Measurements from ENCODE around the gene LAMP1. TPM values are rescaled to one million over a fixed set of nuclear protein-coding genes. Genes with fewer than 3 reads are reported as not detected.

LAMP1 gene
- total and polyA plus RNA-seq, 2 experiments from 2014 or later = 34.5 to 107 TPM

DNA sequence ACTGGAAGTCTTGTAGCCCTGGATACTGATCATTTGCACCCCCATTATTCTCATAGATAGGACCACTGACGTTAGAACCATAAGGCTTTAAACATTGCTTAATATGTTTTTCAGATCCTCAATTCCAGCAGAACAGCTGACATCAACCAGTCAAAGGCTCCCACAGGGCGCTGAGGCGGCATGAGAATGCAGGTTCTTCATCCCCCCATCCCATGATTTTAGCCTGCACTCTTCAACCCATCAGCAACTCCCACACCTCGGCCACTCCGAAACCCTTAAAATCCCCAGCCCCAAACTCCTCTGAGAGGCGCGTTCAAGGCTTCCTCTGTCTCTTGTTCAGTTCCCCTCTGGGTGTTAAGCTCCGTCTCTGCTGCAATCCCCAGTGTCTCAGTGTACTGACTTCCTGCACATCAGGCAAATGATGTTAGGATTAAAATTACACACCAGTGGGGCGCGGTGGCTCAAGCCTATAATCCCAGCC lies 24.3 kb upstream of the LAMP1 start (continued):
- TF ChIP-seq, protein P1, sequence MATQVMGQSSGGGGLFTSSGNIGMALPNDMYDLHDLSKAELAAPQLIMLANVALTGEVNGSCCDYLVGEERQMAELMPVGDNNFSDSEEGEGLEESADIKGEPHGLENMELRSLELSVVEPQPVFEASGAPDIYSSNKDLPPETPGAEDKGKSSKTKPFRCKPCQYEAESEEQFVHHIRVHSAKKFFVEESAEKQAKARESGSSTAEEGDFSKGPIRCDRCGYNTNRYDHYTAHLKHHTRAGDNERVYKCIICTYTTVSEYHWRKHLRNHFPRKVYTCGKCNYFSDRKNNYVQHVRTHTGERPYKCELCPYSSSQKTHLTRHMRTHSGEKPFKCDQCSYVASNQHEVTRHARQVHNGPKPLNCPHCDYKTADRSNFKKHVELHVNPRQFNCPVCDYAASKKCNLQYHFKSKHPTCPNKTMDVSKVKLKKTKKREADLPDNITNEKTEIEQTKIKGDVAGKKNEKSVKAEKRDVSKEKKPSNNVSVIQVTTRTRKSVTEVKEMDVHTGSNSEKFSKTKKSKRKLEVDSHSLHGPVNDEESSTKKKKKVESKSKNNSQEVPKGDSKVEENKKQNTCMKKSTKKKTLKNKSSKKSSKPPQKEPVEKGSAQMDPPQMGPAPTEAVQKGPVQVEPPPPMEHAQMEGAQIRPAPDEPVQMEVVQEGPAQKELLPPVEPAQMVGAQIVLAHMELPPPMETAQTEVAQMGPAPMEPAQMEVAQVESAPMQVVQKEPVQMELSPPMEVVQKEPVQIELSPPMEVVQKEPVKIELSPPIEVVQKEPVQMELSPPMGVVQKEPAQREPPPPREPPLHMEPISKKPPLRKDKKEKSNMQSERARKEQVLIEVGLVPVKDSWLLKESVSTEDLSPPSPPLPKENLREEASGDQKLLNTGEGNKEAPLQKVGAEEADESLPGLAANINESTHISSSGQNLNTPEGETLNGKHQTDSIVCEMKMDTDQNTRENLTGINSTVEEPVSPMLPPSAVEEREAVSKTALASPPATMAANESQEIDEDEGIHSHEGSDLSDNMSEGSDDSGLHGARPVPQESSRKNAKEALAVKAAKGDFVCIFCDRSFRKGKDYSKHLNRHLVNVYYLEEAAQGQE (IDR thresholded peaks at IDR 0.05; ENCODE audit: unreplicated experiment) = no peak
- TF ChIP-seq ZNF331 (CRISPR knock-in tag; IDR thresholded peaks at IDR 0.05; ENCODE audit: low read depth) = no peak

- H3K79me2 ChIP-seq (replicated peaks; ENCODE audit: insufficient read depth) = no peaks in the 10 kb centered on the region
- H3K4me3 ChIP-seq = no peak overlapping the region
- no peaks in the 10 kb centered on the region for H3K36me3 ChIP-seq (ENCODE audit: insufficient read depth)
- 0 out of 2 replicates have a peak, but pooled peaks cover 2% of the 10 kb centered on the region for H3F3A ChIP-seq (replicated peaks; ENCODE audit: low read depth)
- no peaks in the 10 kb centered on the region for H3K9me2 ChIP-seq (ENCODE audit: insufficient read depth)
- H3K9me3 Mint-ChIP-seq = peaks cover 3% of the 10 kb centered on the region; the same call in 2 of the 3 replicates
- H3K27me3 Mint-ChIP-seq (ENCODE audit: insufficient read depth, low read depth, poor library complexity) = peaks cover 6% of the 10 kb centered on the region
- H3K27ac ChIP-seq (ENCODE audit: low read depth) = no peak overlapping the region
- H4K20me1 ChIP-seq (replicated peaks; ENCODE audit: insufficient read depth) = no peaks in the 10 kb centered on the region
- no peaks in the 10 kb centered on the region; the same call in 2 of the 3 replicates for H3K36me3 Mint-ChIP-seq (ENCODE audit: low read depth)
- H3K4me2 ChIP-seq = no peak overlapping the region
- H3K4me1 Mint-ChIP-seq = peaks cover 9% of the 10 kb centered on the region
- no peak overlapping the region for H3K4me3 Mint-ChIP-seq
- ATAC-seq (no peak), DNase-seq (ENCODE audit: low spot score) (no peak)
- no peaks in the 10 kb centered on the region for H3K27me3 ChIP-seq (ENCODE audit: insufficient read depth)
- no peak overlapping the region for H2AFZ ChIP-seq
- H3K27ac Mint-ChIP-seq = no peak overlapping the region
- peaks cover 5% of the 10 kb centered on the region; the same call in 1 of the 2 replicates for H3K4me1 ChIP-seq (ENCODE audit: insufficient read depth)
- TF ChIP-seq, protein P1 (IDR thresholded peaks at IDR 0.05; ENCODE audit: unreplicated experiment) = no peak
- no peak for TF ChIP-seq JUNB (IDR thresholded peaks at IDR 0.05; ENCODE audit: unreplicated experiment)
- no peak for TF ChIP-seq NANOG (IDR thresholded peaks at IDR 0.05; ENCODE audit: borderline replicate concordance)
- TF ChIP-seq, protein P2, sequence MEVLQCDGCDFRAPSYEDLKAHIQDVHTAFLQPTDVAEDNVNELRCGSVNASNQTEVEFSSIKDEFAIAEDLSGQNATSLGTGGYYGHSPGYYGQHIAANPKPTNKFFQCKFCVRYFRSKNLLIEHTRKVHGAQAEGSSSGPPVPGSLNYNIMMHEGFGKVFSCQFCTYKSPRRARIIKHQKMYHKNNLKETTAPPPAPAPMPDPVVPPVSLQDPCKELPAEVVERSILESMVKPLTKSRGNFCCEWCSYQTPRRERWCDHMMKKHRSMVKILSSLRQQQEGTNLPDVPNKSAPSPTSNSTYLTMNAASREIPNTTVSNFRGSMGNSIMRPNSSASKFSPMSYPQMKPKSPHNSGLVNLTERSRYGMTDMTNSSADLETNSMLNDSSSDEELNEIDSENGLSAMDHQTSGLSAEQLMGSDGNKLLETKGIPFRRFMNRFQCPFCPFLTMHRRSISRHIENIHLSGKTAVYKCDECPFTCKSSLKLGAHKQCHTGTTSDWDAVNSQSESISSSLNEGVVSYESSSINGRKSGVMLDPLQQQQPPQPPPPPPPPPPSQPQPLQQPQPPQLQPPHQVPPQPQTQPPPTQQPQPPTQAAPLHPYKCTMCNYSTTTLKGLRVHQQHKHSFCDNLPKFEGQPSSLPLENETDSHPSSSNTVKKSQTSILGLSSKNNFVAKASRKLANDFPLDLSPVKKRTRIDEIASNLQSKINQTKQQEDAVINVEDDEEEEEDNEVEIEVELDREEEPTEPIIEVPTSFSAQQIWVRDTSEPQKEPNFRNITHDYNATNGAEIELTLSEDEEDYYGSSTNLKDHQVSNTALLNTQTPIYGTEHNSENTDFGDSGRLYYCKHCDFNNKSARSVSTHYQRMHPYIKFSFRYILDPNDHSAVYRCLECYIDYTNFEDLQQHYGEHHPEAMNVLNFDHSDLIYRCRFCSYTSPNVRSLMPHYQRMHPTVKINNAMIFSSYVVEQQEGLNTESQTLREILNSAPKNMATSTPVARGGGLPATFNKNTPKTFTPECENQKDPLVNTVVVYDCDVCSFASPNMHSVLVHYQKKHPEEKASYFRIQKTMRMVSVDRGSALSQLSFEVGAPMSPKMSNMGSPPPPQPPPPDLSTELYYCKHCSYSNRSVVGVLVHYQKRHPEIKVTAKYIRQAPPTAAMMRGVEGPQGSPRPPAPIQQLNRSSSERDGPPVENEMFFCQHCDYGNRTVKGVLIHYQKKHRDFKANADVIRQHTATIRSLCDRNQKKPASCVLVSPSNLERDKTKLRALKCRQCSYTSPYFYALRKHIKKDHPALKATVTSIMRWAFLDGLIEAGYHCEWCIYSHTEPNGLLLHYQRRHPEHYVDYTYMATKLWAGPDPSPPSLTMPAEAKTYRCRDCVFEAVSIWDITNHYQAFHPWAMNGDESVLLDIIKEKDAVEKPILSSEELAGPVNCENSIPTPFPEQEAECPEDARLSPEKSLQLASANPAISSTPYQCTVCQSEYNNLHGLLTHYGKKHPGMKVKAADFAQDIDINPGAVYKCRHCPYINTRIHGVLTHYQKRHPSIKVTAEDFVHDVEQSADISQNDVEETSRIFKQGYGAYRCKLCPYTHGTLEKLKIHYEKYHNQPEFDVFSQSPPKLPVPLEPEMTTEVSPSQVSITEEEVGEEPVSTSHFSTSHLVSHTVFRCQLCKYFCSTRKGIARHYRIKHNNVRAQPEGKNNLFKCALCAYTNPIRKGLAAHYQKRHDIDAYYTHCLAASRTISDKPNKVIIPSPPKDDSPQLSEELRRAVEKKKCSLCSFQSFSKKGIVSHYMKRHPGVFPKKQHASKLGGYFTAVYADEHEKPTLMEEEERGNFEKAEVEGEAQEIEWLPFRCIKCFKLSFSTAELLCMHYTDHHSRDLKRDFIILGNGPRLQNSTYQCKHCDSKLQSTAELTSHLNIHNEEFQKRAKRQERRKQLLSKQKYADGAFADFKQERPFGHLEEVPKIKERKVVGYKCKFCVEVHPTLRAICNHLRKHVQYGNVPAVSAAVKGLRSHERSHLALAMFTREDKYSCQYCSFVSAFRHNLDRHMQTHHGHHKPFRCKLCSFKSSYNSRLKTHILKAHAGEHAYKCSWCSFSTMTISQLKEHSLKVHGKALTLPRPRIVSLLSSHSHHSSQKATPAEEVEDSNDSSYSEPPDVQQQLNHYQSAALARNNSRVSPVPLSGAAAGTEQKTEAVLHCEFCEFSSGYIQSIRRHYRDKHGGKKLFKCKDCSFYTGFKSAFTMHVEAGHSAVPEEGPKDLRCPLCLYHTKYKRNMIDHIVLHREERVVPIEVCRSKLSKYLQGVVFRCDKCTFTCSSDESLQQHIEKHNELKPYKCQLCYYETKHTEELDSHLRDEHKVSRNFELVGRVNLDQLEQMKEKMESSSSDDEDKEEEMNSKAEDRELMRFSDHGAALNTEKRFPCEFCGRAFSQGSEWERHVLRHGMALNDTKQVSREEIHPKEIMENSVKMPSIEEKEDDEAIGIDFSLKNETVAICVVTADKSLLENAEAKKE (CRISPR knock-in tag; IDR thresholded peaks at IDR 0.05) = no peak
- TF ChIP-seq, protein P3, sequence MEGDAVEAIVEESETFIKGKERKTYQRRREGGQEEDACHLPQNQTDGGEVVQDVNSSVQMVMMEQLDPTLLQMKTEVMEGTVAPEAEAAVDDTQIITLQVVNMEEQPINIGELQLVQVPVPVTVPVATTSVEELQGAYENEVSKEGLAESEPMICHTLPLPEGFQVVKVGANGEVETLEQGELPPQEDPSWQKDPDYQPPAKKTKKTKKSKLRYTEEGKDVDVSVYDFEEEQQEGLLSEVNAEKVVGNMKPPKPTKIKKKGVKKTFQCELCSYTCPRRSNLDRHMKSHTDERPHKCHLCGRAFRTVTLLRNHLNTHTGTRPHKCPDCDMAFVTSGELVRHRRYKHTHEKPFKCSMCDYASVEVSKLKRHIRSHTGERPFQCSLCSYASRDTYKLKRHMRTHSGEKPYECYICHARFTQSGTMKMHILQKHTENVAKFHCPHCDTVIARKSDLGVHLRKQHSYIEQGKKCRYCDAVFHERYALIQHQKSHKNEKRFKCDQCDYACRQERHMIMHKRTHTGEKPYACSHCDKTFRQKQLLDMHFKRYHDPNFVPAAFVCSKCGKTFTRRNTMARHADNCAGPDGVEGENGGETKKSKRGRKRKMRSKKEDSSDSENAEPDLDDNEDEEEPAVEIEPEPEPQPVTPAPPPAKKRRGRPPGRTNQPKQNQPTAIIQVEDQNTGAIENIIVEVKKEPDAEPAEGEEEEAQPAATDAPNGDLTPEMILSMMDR (conservative IDR thresholded peaks at IDR 0.05; ENCODE audit: low read depth in 2 of 2) = no peak
- no peak for TF ChIP-seq ZNF331 (CRISPR knock-in tag; IDR thresholded peaks at IDR 0.05; ENCODE audit: low read depth)
- TF ChIP-seq POLR2AphosphoS5 (IDR thresholded peaks at IDR 0.05; ENCODE audit: low read depth) = no peak
- TF ChIP-seq EZH2 (IDR thresholded peaks at IDR 0.05; ENCODE audit: low read depth, unreplicated experiment) = no peak
- TF ChIP-seq ZNF114 (CRISPR knock-in tag; IDR thresholded peaks at IDR 0.05) = no peak
These were observed 23.7 kb upstream of the LAMP1 start for GRCh38 chr13:113273321-113273720.

Data from GM23338 (cell line).